ENCODE results near the gene SYT2. TPM values are rescaled to one million over a fixed set of nuclear protein-coding genes. Genes with fewer than 3 reads are reported as not detected.
"Not testable (repeated sequence)": the region's sequence is repeated elsewhere in the genome, so short reads cannot be mapped to it uniquely, and the experiment has no call there.

The SYT2 gene
- not detected for total RNA-seq
- long read RNA-seq, partial matches to known transcripts: 0 of 1 reads
- long read RNA-seq, other reads (novel, unspliced or antisense): 1 of 1 reads

GRCh38 chr1:202710070-202711045, at the start of gene SYT2:
TSS of gene SYT2 (minus strand) at chr1:202710454. CDS start at chr1:202605772, 104,682 bp downstream.
- intact Hi-C loops (cut with DNase I): no loop called here
- peak; percentile 57 to 79 for ATAC-seq
- DNase-seq: peak; percentile 36

DNA sequence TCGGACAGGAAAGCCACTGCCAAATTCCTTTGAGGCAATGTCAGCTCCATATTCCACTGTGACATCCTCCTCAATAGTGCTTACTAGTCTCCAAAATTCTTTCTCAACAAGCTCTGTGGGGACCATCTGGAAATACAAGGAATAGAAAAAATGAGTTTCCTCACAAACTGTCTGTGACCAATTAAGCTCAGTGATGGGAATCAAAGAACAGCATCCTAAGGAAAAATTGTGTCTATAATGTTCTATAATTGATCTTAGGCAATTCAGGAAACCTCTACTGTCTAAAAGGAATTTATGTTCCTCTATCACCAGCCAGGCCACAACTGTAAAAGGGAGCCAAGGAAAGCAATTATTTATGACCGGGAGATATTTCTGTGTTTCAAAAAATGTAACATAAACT, 46.1 kb upstream of the SYT2 start:
- intact Hi-C loops (cut with DNase I): no loop called here
- ATAC-seq (no peak), DNase-seq (no peak)

GRCh38 chr1:202754293-202754692, 44.0 kb upstream of the SYT2 start:
- ATAC-seq: no peak
- DNase-seq: no peak
- intact Hi-C loops (cut with DNase I): no loop called here

DNA sequence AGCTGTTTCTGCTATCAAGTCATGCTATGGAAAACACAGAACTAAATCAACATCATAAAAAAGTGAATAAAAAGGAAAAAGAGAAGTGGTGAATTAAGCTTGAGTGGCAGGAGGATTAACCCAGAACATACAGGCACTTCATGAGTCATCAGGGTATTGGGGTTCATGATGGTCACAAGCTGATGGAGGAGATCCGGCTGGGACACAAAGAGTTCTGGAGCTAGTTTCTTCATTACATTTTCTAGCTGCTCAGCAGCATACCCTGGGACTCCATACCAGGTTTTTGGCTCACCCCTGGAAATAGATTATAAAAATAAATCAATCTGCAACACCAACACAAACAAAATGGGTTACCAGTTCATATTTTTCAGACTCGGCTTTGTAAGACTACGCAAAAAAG, 42.5 kb upstream of the SYT2 start:
- no peak for ATAC-seq
- intact Hi-C loops (cut with DNase I): no loop called here
- no peak for DNase-seq

- ATAC-seq (no peak), DNase-seq (no peak)
- intact Hi-C loops (cut with DNase I): no loop called here
These were observed 40.5 kb upstream of the SYT2 start for GRCh38 chr1:202750761-202751160.

- ATAC-seq (no peak), DNase-seq (no peak)
- intact Hi-C loops (cut with DNase I): no loop called here
These were observed 39.8 kb upstream of the SYT2 start for GRCh38 chr1:202750024-202750423.

DNA sequence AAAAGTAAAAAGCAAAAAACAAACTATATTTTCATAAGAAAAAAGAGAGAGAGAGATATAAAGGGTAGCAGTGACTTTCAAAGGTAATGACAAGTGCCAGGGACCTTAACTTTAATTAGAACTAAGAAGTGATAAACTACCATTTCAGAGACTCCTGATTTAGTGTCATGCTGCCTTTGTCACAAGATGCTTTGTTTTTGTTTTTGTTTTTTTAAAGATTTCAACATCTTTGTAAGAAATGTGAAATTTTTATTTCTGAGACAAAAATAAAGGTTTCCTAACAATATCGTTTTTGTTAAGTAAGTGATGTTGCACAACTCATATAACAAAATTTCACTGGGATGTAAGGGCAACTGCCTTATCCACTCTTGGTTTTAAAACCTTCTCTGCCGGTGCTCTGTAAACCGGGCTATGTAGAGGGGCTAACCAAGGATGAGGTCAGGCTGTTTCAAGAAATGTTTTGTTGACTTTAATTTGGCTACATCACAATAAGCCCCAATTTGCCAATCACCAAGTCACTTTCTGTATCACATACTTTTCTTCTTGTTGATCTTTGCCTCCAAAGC, 35.2 kb upstream of the SYT2 start:
- ATAC-seq: no peak
- intact Hi-C loops (cut with DNase I): loop anchor here in 1 of 2 donors (10.0 kb wide), 1 partner anchor 249 kb away; no protein-coding TSS in a partner anchor

DNA sequence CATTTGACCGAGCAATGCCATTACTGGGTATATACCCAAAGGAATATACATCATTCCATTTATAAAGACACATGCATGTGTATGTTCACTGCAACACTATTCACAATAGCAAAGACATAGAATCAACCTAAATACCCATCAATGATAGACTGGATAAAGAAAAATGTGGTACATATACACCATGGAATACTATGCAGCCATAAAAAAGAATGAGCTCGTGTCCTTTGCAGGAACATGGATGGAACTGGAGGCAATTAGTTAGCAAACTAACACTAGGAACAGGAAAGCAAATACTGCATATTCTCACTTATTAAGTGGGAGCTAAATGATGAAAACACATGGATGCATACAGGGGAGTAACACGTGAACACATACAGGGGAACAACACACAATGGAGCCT, 34.5 kb upstream of the SYT2 start:
- ATAC-seq, DNase-seq: not testable (repeated sequence)
- intact Hi-C loops (cut with DNase I): loop anchor here in 1 of 2 donors (10.0 kb wide), 1 partner anchor 250 kb away; no protein-coding TSS in a partner anchor

More for the DNA sequence above, 35.2 kb upstream of the SYT2 start:
- no peak for DNase-seq

- DNase-seq (no peak), ATAC-seq (no peak)
- intact Hi-C loops (cut with DNase I): loop anchor here in 1 of 2 donors (10.0 kb wide), 1 partner anchor 252 kb away; no protein-coding TSS in a partner anchor
These were observed 32.2 kb upstream of the SYT2 start for GRCh38 chr1:202742496-202742895.

DNA sequence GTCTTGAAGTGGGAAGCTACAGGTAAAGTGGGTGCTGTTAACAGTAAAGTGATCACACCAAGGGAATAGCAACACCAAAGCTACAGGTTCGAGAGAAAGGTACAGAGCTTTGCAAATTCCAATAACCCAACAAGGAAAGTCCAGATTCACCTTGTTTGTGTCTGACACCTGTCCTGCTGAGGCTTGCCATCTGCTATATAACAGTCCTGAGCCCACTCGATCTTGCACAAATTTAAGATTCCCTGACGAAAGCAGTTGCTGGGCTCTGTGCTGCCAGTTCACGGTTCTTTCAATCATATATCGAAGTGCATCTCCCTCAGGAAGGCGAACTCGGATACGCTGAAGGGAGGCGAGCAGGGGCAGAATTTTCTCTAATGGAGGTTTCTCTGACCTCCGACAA, 23.0 kb upstream of the SYT2 start:
- no peak for ATAC-seq
- intact Hi-C loops (cut with DNase I): no loop called here

DNA sequence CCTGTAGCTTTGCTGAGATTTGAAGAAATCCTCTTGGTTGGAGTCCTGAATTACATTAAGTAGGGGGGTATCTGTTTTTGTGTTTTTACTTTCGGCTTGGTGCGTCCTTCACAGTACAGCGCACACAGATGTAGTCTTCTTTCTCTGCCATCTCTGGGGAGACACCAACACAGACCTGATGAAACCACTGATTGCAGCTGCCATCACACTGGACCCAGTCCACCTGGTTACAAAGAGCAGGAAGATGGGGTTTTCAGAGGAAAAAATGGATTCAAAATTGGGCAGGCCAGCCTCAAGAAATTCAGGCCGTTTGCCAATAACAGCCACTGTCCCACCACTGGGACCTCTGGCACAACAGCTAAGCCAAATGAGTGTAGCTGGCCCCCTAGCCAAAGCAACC, 18.7 kb upstream of the SYT2 start:
- DNase-seq: no peak
- intact Hi-C loops (cut with DNase I): loop anchor here in 1 of 2 donors (10.0 kb wide), 1 partner anchor 414 kb away; no protein-coding TSS in a partner anchor
- ATAC-seq: no peak

More for the DNA sequence above, 23.0 kb upstream of the SYT2 start:
- DNase-seq: no peak

- DNase-seq (no peak), ATAC-seq (no peak)
- intact Hi-C loops (cut with DNase I): loop anchor here in 1 of 2 donors (10.0 kb wide), 1 partner anchor 411 kb away; no protein-coding TSS in a partner anchor
These were observed 15.3 kb upstream of the SYT2 start for GRCh38 chr1:202725526-202725925.

DNA sequence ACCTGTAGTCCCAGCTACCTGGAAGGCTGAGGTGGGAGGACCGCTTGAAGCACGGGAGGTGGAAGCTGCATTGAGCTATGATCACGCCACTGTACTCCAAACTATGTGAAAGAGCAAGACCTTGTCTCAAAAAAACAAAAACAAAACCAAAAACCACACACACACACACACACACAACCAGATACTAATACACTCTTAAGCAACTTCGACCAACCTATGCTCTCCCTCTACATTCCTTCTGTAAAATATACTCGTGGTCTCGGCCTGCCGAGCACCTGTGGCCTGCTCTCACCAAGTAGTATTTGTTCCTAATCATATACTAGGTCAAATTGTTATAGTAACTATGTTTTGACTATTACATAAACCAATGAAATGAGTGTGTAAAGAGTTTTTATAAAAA, 13.5 kb upstream of the SYT2 start:
- ATAC-seq (no peak), DNase-seq (no peak)
- intact Hi-C loops (cut with DNase I): loop anchor here in 1 of 2 donors (10.0 kb wide), 1 partner anchor 409 kb away; no protein-coding TSS in a partner anchor

DNA sequence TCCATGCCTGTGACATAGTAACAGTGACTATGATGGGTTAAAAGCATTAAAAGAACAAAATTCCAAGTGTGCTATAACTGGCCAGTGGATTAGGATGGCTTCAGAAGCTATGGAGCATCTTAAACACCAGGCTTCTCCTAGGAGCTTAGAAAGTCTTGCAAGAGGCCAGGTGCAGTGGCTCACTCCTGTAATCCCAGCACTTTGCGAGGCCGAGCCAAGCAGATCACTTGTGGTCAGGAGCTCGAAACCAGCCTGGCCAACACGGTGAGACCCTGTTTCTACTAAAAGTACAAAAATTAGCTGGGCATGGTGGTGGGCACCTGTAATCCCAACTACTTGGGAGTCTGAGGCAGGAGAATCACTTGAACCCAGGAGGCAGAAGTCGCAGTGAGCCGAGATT, 12.8 kb upstream of the SYT2 start:
- intact Hi-C loops (cut with DNase I): loop anchor here in 1 of 2 donors (10.0 kb wide), 1 partner anchor 408 kb away; no protein-coding TSS in a partner anchor
- ATAC-seq: not testable (repeated sequence)

DNA sequence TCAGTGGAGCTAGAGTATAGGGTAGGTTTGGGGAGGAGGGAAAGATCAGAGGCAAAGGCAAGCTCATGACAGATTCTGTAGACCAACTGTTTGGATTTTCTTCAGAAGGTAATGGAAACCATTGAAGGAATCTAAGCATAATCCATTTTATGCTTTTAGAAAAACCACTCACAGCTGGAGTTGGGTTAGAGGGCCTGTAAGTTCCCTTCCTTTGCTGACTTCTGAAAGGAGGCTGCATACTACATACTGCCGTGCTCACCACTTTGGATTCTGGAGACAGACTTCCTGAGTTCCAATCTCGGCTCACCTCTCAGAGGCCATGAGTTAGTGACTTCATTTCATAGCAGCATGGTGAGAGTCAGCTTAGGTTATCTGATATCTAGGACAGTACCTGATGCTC, 6.4 kb upstream of the SYT2 start:
- ATAC-seq: no peak
- intact Hi-C loops (cut with DNase I): loop anchor here in 1 of 2 donors (5.0 kb wide), 1 partner anchor 529 kb away; no protein-coding TSS in a partner anchor

More for the DNA sequence above, 12.8 kb upstream of the SYT2 start:
- not testable (repeated sequence) for DNase-seq

GRCh38 chr1:202714202-202714601, 3.9 kb upstream of the SYT2 start:
- DNase-seq; ATAC-seq; intact Hi-C loops (cut with DNase I): not testable (repeated sequence)

More for the DNA sequence above, 6.4 kb upstream of the SYT2 start:
- no peak for DNase-seq

- ATAC-seq (no peak), DNase-seq (no peak)
- intact Hi-C loops (cut with DNase I): no loop called here
These were observed 2.9 kb upstream of the SYT2 start for GRCh38 chr1:202713110-202713509.

DNA sequence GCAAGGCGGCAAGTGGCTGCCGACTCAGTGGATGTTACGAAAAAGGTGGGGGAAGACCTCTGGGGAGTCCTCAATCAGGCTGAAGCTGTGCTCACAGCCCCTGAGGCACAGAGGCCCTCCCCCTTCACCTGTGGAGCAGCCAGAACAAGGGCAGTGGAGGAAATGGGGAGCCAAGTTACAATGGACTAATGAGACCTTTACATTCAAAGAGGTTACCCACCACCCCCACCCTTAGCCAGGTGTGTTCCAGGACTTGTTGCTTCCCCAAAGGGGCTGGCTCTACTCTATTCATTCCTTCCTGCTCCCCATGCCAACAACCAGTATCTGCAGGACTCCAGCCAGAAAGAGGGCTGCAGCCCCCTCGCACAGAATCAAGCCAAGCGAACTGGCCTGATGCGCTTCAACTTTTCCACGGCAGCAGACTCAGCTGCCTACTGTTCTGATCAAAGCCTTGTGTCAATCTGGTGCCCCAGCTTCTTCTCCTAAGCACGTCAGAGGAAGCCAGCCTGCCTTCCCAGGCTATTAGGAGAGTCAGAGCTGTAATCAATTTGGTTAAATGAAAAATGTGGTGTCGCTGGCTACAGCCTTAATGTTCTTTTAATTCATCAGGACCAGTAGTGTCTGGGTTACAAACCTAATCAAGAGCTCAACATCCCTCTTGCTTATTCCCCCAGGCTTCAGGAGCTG, 1.8 kb upstream of the SYT2 start:
- DNase-seq (no peak), ATAC-seq (no peak)
- intact Hi-C loops (cut with DNase I): no loop called here
